HG03520 (cell line): ENCODE results near the gene SOX15.
"Not testable (repeated sequence)": the region's sequence is repeated elsewhere in the genome, so short reads cannot be mapped to it uniquely, and the experiment has no call there.

Experiments
- ATAC-seq: cut with Tn5 transposase; IDR thresholded peaks from one replicate; pipeline ENCODE4 v1.9.1; 2021; ENCODE audit warnings: mild to moderate bottlenecking, moderate library complexity; ENCODE audit not compliant: unreplicated experiment

SOX15 gene

GRCh38 chr17:7611635-7612293 lies 21.9 kb upstream of the SOX15 start:
- ATAC-seq = no peak

- ATAC-seq = no peak
Measured at GRCh38 chr17:7610641-7611040, 20.7 kb upstream of the SOX15 start.

- no peak for ATAC-seq
Measured at GRCh38 chr17:7606280-7606679, 16.4 kb upstream of the SOX15 start.

GRCh38 chr17:7597561-7597960 lies 7.7 kb upstream of the SOX15 start:
- not testable (repeated sequence) for ATAC-seq

GRCh38 chr17:7593296-7593695 lies 3.4 kb upstream of the SOX15 start:
- no peak for ATAC-seq

GRCh38 chr17:7592422-7593021 lies 2.6 kb upstream of the SOX15 start:
- ATAC-seq = no peak

- no peak for ATAC-seq
Measured at GRCh38 chr17:7591596-7591995, 1.7 kb upstream of the SOX15 start.

GRCh38 chr17:7590743-7591142 lies 849 bp upstream of the SOX15 start:
- ATAC-seq = no peak

GRCh38 chr17:7589204-7589868 lies 558 bp downstream of the SOX15 start:
- no peak for ATAC-seq

GRCh38 chr17:7588553-7589203 lies 1.2 kb downstream of the SOX15 start:
- no peak for ATAC-seq

GRCh38 chr17:7587420-7588151 lies 2.3 kb downstream of the SOX15 start:
- ATAC-seq = no peak

GRCh38 chr17:7586673-7587419 lies 3.0 kb downstream of the SOX15 start:
- ATAC-seq = no peak

GRCh38 chr17:7583253-7584109 lies 6.4 kb downstream of the SOX15 start, which contains the start of gene MPDU1:
Gene MPDU1 (plus strand): TSS chr17:7583852. CDS start chr17:7583863, 11 bp downstream.
- ATAC-seq = peak; percentile 62

- ATAC-seq = no peak
Measured at GRCh38 chr17:7582396-7583252, 7.3 kb downstream of the SOX15 start.

- ATAC-seq = no peak
Measured at GRCh38 chr17:7580604-7581575, 9.0 kb downstream of the SOX15 start.

- ATAC-seq = no peak
Measured at GRCh38 chr17:7579834-7580603, 9.9 kb downstream of the SOX15 start.
